Femur (tissue), 1 donor: ENCODE results near the gene CPS1.

Experiments used
- DNase-seq: peaks from one replicate; pipeline ENCODE4 v3.0.0-alpha.2; 2017

Gene CPS1

DNA sequence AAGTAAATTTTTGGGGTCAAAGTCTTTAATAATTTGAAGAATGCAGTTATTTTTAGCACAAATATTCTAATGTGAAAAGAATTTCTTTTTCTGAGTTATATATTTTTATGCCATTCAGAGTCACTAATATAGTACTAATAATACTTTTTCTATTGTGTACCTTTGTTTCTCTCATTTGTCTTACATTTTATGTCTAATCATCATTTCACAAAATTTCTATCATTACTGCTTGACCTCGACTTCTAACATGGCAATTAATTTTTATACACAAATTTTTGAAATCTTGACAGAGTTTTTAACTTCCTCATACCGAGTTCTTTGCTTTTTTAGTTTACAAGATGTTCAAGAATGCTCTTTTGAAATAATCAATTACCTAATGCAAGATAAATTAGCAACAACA lies 8.4 kb upstream of the CPS1 start:
- DNase-seq = no peak

DNA sequence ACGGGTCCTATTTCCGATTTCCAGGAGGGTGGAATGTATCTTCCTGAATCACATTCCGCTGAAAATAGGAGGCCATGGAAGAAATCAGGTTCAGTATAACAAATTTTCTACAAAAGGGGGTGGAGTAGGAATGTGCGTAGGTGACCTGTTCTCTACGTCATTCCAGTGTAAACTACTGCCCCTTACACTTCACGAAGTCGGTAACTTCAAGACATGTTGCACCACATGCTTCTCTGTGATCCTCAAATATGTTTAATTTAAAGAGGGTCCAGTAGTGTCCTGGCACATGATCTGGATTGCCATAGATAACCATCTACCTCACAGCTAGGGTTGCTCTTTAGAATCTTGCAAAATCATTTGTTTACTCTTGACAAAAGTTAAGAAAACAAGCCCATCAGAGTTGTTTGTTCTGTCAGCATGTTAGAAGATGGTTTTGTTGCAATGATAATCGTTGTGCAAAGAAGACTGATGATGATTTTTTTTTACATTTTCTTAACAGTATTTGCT lies 7.5 kb upstream of the CPS1 start:
- DNase-seq = no peak

DNA sequence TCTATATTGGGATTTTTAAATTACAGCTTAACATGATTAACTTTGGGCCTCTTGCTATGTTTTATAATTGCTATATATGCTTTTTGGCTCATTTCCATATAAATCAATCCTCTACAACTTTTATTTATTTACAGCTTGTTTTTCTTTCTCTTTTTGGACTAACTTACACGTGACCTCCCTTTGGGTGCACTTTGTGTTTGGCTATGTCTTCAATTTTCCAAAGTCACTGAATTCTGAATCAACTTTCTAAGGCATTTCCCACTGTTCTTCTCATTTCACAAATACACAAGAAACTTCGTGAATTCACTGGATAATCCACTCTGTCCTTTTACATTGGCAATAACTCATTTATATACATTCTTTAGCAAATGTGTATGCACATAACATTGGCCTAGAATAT lies 5.4 kb upstream of the CPS1 start:
- DNase-seq = no peak

DNA sequence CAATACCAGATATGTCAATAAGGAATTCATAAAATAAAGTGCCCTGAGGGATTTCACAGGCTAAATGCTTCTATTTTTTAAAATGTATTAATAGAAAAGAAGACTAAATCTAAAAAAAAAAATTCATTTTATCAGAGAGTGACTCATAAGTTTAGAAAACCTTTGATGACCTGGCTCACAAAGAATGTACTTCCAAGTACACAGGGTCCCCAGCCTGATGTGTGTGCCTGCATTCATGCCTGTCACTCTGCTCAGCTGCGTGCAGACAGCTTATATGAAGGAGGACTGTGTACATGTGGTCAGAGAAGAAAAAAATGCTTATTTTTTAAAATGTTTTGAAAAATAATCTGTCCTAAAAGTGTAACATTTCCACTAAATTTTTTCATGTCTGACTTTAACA lies 3.0 kb upstream of the CPS1 start:
- no peak for DNase-seq

DNA sequence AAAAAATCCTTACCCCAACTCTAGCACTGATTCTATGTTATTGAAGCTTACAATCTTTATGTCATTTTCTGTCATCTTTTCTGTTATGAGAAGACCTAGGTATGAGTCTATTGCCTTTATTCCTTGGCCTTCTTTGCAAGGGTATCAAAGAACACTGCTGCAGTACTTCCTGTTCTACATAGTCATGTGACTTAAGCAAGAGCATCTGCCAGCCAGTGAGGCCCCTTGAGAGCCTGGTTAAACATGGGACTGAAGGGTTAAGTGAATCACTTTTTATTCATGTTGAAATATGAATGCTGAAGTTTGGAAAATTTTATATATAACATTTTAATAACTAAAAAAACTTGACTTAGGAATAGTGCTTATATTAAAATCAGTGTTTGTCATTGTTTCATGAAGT lies 844 bp upstream of the CPS1 start:
- DNase-seq = no peak

DNA sequence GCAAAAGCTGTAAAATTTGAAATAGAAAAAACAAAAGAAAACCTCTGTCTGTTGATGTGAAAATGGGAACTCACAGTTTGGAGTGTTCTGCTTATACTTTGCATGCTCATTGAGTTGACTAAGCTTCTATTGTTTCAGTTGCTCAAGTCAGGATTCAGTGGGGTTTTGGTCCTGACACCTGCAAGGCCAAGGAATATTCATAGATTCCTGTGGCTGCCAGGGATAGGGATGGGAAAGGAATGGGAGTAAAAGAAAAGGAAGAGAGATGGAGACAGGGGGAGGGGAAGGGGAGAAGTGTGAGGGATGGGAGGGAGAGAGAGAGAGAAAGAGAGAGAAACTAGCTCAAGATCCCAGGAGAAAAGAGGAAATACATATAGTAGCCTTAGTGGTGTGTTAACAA lies 1.3 kb downstream of the CPS1 start:
- DNase-seq = no peak

DNA sequence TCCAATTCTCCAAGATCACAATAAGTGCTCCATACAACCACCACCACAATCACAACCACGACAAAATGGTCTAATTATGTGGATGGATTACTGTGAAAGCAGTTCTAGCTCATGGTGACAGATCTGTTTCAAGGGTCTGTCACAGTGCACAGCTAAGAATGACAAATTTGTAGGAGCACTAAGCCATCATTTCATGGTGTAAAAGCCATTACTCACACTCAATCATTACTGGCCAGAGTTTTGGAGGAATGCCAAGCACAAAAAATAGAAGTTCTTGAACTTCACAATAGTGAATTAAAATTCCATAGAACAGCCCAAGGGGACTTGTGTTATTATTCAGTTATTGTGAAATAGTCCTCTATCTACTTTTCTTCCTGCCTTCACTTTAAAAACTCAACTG lies 2.3 kb downstream of the CPS1 start:
- no peak for DNase-seq

DNA sequence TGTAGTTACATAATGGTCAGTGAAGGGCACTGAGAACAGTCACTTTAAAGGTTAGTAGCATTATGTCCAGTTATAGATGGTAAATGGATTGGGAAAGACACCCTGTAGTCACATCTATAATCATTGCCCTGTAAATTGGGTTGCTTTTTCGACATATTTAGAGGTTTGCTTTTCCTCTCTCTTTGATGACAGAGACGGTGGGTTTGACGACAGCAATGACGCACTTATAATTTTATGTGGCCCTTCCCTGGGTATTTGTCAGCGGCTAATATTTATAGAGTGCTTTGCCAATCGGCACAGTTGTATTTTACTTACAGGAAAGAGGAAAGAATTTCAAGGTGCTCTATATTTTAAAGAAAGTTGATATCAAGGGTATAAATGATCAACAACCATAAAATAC lies 2.8 kb downstream of the CPS1 start:
- DNase-seq = no peak

DNA sequence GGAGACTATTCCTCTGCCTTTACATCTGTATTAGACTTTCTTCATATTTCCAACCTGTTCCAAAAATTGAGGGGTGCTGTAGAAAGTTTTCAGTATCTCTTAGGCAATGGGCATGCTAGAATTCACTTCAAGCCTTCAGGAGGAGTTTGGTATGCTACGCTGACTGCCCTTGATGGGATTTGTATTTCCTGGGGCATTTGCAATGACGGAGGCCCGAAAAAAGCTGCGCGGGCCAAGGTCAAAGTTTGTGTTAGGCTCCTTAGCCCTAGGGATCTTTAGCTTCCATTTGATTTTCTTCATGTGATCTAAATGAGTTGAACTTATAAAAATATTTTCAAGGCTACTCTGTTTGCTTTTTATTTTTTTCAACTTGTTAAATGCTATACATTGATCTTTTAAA lies 5.1 kb downstream of the CPS1 start:
- DNase-seq = no peak

DNA sequence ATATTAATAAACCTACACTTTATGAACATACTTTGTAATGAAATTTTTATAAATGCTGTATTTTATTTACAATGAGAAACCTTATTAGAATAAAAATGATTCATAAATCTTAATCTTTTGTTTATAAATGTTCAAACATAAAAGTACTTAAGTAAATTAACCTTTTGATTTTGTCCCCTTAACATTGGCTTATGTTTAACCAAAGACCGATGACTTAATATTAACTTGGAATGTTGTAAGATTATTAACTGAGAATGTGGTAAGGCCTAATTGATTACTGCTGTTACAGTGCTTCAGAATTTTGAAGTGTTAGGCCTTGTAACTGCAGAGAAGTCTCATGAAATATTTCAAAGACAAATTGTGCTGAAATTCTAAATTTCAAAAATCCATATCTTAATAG lies 5.7 kb downstream of the CPS1 start:
- no peak for DNase-seq

DNA sequence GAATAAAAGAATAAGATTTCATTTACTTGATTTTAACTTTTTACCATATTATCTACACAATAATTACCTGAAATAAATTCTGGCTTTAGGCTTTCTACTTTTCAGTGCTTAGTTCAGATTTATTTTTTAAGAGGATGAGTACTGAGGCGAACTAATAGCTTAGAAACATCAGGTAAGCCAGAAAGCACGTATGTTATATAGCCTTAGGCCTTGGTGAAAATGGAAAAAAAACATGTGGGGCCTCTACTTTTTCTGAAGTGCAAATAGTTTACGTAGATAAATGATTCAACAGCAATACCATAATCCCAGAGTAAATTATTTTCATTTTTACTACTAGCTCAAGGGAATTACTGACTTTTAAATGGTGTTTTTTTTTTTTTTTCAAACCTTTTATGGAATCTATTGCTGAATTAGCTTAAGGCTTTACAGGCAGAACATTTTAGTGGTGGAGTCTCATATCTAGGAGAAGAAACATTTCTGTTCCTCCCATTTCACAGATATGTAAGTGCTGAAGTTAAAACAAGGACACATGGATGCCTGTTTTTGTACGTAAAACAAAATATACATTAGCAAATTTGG lies 6.2 kb downstream of the CPS1 start:
- no peak for DNase-seq

DNA sequence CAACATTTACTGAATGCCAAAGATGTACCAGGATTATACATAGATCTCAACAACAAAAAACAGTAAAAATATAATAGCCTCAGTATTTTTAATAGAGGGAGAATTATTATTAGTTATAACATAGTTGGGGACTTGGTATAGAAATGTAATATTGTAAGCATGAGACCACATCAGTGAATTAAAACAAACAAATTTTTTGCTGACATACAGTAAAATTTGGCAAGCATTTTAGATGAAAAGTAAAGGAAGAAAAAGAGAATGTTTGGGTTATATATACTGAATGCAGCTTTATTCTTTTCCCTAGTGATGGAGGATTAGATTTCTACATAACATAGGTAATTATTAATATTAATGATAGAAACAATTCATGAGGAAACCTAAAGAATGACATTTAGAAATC lies 10.9 kb downstream of the CPS1 start:
- DNase-seq = no peak

DNA sequence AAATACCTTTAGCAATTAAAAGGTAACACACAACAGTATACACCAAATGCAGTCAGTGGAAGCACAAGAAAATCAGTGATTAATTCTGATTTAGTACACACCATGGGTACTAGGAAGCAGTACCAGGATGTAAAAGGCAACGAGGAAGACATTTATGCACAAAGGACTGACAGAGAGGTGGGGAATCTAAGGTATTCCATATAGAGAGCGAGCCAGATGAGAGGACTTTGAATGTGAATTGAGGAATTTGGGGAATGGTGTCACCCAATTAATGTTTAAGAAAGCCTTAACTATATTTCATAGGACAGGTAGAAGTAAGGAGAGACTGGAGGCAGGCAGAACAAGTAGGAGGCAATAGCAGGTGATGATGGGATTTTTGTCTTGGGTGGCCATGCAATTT lies 11.7 kb downstream of the CPS1 start:
- no peak for DNase-seq

DNA sequence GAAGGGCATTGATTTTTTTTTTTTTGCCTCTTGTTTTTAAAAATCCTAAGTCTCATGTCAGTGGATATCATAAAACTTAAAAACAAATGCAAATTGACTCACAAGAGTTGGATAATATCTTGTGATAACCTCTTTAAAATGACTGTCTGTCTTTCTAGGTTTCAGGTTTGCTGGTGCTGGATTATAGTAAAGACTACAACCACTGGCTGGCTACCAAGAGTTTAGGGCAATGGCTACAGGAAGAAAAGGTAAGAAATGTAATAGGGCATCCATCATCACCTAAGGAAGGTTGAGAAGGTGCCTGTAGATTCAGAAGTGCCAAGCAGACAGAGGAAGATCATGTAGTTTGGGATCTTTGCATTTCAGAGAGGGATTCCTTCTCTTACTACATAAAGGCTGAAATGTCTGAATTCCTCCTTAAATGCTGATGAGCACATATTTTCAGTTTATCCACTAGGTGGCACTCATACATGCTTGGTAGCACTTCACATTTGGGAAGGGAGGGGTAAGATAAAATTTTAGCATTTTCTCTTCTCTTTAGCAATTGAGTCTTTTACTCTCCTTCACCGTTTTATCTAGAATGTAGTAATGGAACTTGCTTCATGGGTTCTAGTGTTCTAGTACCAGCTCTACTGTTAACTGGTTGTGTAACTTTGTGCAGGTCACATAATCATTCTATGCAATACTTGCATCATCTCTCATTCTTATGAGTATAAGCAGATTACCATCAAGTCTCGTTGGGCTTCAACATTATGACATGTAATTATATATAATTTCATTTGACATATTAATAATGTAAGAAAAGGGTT lies 21.1 kb downstream of the CPS1 start:
- no peak for DNase-seq

DNA sequence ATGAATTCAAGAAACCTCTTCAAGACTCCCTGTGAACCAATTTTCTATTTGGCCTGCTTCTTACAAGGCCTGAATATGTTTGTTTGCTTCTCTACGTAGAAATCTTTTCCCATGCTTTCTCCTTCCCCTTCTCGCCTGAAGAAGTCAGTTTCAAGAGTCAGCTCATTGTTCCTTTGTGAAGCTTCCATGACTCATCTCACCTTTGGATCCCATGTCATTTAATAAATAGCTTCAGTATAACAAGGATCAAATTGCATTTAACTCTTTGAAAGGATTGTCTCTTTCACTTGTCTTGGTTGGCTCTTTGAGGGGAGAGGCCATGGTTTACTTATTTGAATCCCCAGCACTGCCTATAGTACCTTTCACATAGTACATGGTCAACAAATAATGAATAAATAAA lies 28.4 kb downstream of the CPS1 start:
- DNase-seq = no peak

DNA sequence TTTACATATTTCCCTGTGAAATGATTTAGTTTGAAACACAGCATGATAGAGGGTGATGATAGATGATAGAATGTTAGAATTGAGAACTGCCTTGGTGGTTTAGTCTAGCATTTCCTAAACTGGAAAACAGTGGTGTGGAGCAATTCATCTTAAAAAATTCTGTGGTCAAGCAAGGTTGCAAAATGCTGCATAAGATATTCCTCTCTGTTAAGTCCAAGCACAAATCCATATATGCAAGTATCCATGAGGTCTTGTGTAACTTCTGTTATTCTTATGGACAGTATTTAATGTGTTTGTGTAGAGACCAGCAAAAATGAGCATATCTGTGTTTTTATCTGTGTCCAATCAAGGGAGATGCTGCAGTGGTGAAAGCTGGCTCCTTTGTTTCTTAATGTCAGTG lies 30.0 kb downstream of the CPS1 start:
- DNase-seq = no peak

DNA sequence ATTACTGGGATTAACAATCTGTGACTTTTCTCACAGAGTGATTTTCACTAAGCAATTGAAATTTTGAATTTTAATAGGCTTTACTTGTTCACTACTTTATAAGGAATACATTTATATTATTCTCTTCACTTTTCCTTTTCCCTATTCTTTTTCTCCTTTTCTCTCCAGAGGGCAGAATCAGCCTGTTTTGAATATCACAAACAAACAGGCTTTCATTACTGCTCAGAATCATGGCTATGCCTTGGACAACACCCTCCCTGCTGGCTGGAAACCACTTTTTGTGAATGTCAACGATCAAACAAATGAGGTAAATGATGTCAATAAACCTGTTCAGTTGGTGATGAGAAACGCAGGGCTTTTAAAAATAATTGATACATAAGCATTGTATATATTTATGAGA lies 35.3 kb downstream of the CPS1 start:
- DNase-seq = no peak

DNA sequence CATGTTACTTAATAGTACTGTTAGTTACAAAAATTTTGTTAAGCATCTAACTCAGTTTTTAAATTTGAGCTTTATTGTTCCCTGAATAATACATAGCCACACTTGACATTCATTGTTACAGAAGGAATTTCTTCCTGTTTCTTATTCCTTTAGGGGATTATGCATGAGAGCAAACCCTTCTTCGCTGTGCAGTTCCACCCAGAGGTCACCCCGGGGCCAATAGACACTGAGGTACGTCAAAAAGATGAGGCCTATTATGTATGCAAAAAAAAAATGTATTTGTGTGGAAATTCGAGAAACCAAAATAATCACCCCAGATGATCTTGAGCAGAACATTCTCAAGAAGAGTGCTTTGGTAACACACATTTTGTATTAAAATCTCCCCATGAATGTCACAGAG lies 36.3 kb downstream of the CPS1 start:
- no peak for DNase-seq

DNA sequence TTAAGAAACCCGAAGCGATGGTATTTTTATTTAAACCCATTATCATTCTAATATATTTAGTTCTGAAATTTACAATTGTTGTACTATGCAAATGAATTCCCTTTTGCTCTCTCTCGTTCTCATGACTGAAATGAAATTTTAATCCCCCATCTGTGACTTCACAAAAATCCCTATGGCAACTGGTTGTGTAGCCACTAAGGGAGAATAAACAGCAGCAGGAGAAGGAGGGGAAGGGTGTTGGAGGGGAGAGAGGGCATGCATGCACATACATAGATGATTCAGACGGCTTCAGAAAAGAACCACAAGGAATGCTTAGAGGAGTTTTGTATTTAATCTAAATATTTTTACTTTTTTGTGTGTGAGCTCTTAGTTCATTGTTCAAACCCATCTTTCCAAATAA lies 36.8 kb downstream of the CPS1 start:
- no peak for DNase-seq

DNA sequence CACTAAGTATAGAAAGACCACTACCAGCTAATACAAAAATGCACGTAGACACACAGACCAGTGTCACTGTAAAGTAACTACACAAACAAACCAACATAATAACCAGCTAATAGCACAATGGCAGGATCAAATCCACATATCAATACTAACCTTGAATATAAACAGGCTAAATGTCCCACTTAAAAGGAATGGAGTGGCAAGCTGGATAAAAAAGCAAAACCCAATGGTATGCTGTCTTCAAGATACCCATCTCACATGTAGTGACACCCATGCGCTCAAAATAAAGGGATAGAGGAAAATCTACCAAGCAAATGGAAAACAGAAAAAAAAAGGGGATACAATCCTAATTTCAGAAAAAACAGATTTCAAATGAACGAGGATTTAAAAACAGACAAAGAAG lies 41.8 kb downstream of the CPS1 start:
- DNase-seq = no peak

DNA sequence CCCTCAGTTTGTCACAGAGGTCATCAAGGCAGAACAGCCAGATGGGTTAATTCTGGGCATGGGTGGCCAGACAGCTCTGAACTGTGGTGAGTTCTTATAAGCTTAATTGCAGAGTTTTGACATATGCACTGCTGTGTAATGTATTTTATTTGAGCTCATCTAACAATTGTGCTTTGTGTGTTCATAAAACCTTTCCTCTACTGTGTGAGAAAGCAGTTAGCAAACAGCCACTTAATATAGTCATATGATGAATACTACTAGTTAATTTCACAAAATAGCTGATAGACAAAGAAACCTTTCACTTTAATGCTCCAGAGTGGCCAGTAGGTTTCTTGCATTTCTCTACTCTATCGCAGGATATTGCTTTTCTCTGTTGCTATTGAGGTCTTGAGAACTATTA lies 43.1 kb downstream of the CPS1 start:
- DNase-seq = no peak

DNA sequence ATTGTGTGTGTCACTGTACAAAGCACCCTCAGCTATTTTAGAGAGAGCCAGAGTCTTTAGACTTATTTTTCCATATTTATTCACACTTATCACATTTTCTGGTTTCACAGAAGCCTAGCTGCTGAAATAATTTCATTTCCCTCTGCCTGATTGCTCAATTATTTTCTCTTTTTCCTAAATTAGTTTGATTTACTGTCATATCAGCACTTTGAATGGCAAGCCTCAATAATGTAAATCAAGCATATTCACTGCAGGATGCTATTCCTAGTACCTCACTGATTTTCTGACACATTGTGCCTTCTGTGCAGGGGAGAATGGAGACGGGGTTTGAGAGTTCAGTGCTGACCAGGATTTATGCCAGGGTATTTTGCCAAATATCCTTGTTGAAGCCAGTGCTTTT lies 48.3 kb downstream of the CPS1 start:
- DNase-seq = no peak

DNA sequence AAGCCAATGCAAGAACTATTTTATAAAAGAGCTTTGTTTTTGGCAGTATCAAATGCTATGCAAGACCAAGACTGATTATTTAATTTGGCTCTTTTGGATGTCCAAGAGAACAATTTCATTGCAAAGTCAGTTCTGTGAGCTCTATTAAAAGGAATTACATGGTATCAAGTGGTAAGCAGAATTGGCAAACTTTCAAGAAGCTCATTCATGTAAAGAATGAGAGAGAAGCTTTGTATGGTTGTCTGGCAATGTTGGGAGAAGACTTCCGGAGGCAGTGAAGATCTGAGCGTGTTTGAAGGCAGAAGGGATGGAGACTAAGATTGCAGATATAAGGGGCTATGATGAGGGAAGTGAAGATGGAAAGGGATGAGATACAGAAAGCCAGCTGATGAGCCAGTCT lies 49.6 kb downstream of the CPS1 start:
- no peak for DNase-seq

DNA sequence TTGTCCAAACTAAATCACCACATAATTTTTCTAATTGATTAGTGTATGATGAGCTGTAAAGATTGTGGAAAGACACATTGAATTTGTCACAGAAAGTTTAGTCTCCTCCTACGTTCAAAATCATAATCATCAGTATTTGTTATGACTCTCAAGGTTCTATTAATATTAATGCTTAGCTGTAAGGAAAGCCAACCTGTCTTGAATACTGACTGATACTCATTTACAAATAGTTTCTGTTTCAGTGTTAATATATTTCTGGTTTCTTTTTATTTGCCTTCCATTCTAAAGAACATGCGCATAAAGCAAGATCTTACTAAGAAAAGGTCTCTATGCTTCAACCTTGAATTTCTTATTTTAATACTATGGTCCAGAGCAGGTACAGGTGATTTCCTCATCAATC lies 55.1 kb downstream of the CPS1 start:
- no peak for DNase-seq

DNA sequence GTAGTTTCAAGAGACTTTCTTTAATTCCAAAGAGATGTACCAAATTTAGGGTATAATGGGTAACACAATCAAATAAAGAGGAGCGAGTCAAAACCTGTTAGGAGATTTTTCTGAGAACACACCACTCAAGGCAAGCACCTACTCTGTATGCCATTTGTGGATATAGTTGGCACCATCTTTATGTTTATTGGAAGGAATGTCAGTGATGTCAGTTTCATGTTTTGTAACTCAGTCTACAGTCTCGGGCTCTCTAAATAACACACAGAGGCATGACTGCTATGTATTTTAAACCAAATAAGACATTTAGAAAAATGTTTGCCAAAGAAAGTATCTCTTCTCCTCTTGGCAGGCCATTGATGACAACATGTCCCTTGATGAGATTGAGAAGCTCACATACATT lies 59.7 kb downstream of the CPS1 start:
- DNase-seq = no peak
